ENCODE data around the gene GIT1.

The GIT1 gene

GRCh38 chr17:29572691-29573557 is 16.5 kb downstream of the GIT1 start (continued):
- TF ChIP-seq PATZ1 (CRISPR knock-in tag; IDR thresholded peaks at IDR 0.05; ENCODE audit: borderline replicate concordance) (no peak), ZNF70 (CRISPR knock-in tag; IDR thresholded peaks at IDR 0.05) (no peak), OSR1 (CRISPR knock-in tag; IDR thresholded peaks at IDR 0.05) (no peak)

DNA sequence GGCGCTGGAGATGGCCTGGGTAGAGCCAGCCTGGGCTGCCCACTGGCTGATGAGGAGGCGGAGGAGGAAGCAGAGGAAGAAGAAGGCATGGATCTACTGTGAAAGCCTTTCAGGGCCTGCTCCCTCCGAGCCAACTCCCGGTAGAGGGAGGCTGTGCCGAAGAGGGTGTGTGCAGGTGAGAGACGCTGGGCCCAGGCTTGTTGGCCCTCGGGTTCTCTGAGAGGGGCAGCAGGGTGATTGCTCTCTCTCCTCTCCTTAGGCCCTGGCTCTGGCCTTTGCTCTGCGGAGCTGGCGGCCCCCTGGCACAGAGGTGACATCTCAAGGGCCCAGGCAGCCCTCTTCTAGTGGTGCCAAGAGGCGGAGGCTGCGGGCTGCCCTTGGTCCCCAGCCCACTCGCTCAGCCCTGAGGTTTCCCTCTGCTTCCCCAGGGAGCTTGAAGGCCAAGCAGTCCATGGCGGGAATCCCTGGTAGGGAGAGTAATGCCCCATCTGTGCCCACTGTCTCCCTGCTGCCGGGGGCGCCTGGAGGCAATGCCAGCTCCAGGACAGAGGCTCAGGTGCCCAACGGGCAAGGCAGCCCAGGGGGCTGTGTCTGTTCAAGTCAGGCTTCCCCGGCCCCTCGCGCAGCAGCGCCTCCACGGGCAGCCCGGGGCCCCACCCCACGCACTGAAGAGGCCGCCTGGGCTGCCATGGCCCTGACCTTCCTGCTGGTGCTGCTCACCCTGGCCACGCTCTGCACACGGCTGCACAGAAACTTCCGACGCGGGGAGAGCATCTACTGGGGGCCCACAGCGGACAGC is 17.4 kb downstream of the GIT1 start:
- no peak for ATAC-seq
- TF ChIP-seq ZFP3 (CRISPR knock-in tag; IDR thresholded peaks at IDR 0.05) (no peak), OSR1 (CRISPR knock-in tag; IDR thresholded peaks at IDR 0.05) (no peak), ARNTL (CRISPR knock-in tag; IDR thresholded peaks at IDR 0.05; ENCODE audit: borderline replicate concordance, low read depth) (no peak), ISL1 (CRISPR knock-in tag; IDR thresholded peaks at IDR 0.05) (no peak)

GRCh38 chr17:29571486-29571882 is 18.0 kb downstream of the GIT1 start:
- no peak for ATAC-seq
- TF ChIP-seq RARB (CRISPR knock-in tag; IDR thresholded peaks at IDR 0.05) (no peak), ZFP3 (CRISPR knock-in tag; IDR thresholded peaks at IDR 0.05) (no peak), ZNF70 (CRISPR knock-in tag; IDR thresholded peaks at IDR 0.05) (no peak), ESRRG (CRISPR knock-in tag; IDR thresholded peaks at IDR 0.05) (no peak), PPARA (CRISPR knock-in tag; IDR thresholded peaks at IDR 0.05; ENCODE audit: borderline replicate concordance) (no peak)

DNA sequence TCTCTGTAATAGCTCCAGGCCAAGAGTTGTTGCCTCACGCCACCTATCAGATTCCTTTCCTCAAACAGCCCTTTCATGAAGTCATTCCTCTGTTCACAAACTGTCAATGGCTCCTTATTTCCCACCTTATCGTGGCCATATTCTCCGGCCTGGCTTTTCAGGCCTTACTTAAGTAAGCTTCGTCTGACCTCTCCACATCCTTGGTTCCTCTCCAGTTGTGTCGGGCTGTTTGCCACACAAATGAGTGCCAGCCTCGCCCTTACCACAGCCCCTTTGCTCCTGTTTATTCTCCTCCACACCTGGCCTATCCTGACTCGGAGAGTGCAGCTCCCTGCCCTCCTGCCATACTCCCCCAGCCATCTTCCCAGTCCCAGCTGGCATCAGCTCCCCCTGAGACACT is 18.9 kb downstream of the GIT1 start:
- TF ChIP-seq ZNF565 (CRISPR knock-in tag; conservative IDR thresholded peaks at IDR 0.05; ENCODE audit: low read depth) = no peak
- no peak for TF ChIP-seq SNAI2 (CRISPR knock-in tag; IDR thresholded peaks at IDR 0.05)
- no peak for TF ChIP-seq GLIS3 (CRISPR knock-in tag; IDR thresholded peaks at IDR 0.05)
- no peak for TF ChIP-seq BACH2 (CRISPR knock-in tag; IDR thresholded peaks at IDR 0.05; ENCODE audit: borderline replicate concordance)
- no peak for TF ChIP-seq ARNTL (CRISPR knock-in tag; IDR thresholded peaks at IDR 0.05; ENCODE audit: borderline replicate concordance, low read depth)
- no peak for TF ChIP-seq PPARA (CRISPR knock-in tag; IDR thresholded peaks at IDR 0.05; ENCODE audit: borderline replicate concordance)
- TF ChIP-seq TCF4 (CRISPR knock-in tag; IDR thresholded peaks at IDR 0.05; ENCODE audit: borderline replicate concordance) = no peak
- TF ChIP-seq, protein P1, sequence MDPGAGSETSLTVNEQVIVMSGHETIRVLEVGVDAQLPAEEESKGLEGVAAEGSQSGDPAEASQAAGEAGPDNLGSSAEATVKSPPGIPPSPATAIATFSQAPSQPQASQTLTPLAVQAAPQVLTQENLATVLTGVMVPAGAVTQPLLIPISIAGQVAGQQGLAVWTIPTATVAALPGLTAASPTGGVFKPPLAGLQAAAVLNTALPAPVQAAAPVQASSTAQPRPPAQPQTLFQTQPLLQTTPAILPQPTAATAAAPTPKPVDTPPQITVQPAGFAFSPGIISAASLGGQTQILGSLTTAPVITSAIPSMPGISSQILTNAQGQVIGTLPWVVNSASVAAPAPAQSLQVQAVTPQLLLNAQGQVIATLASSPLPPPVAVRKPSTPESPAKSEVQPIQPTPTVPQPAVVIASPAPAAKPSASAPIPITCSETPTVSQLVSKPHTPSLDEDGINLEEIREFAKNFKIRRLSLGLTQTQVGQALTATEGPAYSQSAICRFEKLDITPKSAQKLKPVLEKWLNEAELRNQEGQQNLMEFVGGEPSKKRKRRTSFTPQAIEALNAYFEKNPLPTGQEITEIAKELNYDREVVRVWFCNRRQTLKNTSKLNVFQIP (CRISPR knock-in tag; IDR thresholded peaks at IDR 0.05; ENCODE audit: borderline replicate concordance, low read depth) = no peak
- TF ChIP-seq ZFP3 (CRISPR knock-in tag; IDR thresholded peaks at IDR 0.05) = no peak
- no peak for TF ChIP-seq ISL1 (CRISPR knock-in tag; IDR thresholded peaks at IDR 0.05)
- TF ChIP-seq ZNF70 (CRISPR knock-in tag; IDR thresholded peaks at IDR 0.05) = no peak
- no peak for TF ChIP-seq TOX (CRISPR knock-in tag; IDR thresholded peaks at IDR 0.05; ENCODE audit: borderline replicate concordance)
- no peak for TF ChIP-seq TSHZ2 (CRISPR knock-in tag; IDR thresholded peaks at IDR 0.05)
- no peak for TF ChIP-seq RARB (CRISPR knock-in tag; IDR thresholded peaks at IDR 0.05)
- no peak for TF ChIP-seq OSR1 (CRISPR knock-in tag; IDR thresholded peaks at IDR 0.05)
- no peak for TF ChIP-seq ZC3H10 (CRISPR knock-in tag; IDR thresholded peaks at IDR 0.05)
- no peak for TF ChIP-seq CREB5 (CRISPR knock-in tag; IDR thresholded peaks at IDR 0.05; ENCODE audit: low read depth)
- TF ChIP-seq CSRNP3 (CRISPR knock-in tag; IDR thresholded peaks at IDR 0.05) = no peak
- ATAC-seq = no peak
